NCI-H2196 treated with DMSO at 0.1 percent for 48 hours (cell line): ENCODE results near the gene SHKBP1.

Experiments
- DNase-seq: peaks from one replicate; lab custom pipeline; 2025; ENCODE audit not compliant: unreplicated experiment; lab: John Stamatoyannopoulos, UW

SHKBP1 gene

DNA sequence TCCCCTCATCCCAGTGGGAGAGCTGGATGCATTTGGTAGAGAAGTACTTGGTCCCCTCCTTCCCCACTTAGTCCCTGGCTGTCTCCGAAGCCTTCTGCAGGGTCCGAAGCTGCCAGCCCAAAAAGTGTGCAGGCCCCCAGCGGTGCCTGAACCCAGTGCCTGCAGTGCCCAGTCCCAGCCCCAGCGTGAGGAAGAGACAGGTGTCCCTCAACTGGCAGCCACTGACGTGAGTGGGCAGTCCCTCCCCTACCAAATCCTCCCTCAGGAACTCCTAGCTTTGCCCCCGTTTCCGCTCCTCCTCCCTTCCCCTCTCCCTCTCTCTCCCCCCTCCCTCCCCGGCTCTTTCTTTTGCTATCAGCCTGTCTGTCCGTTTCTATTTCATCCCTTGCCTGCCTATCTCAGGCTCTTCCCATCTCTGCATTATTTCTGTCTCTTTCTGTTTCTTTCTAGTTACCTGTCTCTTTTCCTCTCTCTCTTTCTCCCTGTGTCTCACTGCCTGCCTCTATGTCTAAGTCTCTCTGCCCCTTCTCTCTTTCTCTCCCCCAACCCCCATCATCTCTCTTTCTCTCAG lies 22.7 kb downstream of the SHKBP1 start:
- no peak for DNase-seq

- DNase-seq, result no peak
Measured at GRCh38 chr19:40599902-40600569, 23.4 kb downstream of the SHKBP1 start.

DNA sequence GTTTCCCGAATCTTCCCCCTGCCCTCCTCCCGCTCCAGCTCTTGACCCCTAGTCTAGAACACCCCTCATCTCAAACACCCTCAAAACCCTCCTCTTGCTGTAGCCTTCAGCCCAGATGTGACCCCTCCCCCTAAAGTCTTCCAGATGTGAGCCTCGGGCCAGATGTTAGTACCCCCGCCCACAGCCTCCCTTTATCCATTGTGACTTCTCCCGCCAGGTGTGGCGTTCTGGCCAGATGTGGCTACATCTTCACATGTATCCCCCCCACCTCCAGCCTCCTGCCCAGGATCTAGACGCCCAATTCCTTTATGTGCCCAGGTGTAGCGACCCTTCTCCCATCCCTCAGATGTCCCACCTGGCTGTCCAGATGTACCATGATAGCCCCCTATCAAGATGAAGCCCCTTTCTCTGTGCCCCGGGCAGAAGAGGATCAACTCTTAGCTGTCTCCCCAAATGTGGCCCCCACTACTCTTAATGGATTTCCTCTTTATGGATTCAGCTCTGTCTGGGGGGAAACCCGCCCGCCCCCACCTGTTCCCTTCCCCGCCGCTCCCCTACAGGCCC lies 24.0 kb downstream of the SHKBP1 start:
- no peak for DNase-seq

DNA sequence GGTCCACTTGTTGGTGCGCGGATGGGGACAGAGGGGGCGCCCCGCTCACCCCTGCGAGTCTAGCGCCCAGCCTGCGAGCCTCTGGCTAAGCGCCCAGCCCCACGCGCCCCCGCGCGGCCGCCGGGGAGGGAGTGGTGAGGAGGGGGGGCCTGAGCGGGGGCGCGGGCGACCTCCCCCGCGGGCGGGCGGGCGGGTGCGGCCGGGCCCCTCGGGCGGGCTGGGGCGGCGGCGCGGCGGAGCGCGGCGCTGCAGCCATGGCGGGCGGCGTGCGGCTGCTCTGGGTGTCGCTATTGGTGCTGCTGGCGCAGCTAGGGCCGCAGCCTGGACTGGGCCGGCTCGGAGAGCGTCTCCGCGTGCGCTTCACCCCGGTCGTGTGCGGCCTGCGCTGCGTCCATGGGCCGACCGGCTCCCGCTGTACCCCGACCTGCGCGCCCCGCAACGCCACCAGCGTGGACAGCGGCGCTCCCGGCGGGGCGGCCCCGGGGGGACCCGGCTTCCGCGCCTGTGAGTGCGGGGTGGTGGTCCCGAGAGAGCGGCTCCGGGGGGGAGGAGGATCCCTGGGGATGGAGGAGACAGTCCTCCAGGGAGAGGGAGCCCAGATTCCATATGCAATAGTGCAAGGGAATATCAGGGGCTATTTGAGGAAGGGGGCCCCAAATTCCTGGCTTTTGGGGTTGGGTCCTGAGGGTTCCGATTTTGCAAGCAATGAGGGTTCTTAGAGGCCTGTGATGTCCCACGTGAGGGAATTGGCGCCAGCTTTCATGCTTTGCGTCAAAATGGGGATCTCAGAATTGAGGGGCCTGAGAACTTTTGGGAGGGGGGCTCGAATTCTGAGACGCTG lies 24.7 kb downstream of the SHKBP1 start, which contains the start of gene LTBP4:
LTBP4 (plus strand) TSS at position 236 of the 841 bp plus-strand sequence; CDS start at position 255, 19 bp downstream.
- no peak for DNase-seq

- no peak for DNase-seq
Measured at GRCh38 chr19:40603071-40603388, 26.4 kb downstream of the SHKBP1 start.

GRCh38 chr19:40603389-40604170 lies 26.9 kb downstream of the SHKBP1 start:
- no peak for DNase-seq

- peak; percentile 99 for DNase-seq
Measured at GRCh38 chr19:40604171-40604646, 27.5 kb downstream of the SHKBP1 start.

- peak; percentile 25 for DNase-seq
Measured at GRCh38 chr19:40604647-40605215, 28.1 kb downstream of the SHKBP1 start.

GRCh38 chr19:40605216-40605971 lies 28.7 kb downstream of the SHKBP1 start:
- DNase-seq, result peak; percentile 86

- no peak for DNase-seq
Measured at GRCh38 chr19:40607311-40608239, 30.9 kb downstream of the SHKBP1 start.

DNA sequence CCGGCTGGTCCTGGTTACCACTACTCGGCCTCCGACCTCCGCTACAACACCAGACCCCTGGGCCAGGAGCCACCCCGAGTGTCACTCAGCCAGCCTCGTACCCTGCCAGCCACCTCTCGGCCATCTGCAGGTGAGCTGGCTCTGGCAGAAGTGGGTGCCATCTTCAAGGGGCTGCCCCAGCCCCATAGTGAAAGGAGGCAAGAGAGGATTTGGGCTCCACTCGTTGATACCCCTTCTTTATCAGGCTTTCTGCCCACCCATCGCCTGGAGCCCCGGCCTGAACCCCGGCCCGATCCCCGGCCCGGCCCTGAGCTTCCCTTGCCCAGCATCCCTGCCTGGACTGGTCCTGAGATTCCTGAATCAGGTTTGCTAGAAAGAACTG lies 31.6 kb downstream of the SHKBP1 start:
- DNase-seq, result no peak

- no peak for DNase-seq
Measured at GRCh38 chr19:40608957-40609356, 32.3 kb downstream of the SHKBP1 start.

DNA sequence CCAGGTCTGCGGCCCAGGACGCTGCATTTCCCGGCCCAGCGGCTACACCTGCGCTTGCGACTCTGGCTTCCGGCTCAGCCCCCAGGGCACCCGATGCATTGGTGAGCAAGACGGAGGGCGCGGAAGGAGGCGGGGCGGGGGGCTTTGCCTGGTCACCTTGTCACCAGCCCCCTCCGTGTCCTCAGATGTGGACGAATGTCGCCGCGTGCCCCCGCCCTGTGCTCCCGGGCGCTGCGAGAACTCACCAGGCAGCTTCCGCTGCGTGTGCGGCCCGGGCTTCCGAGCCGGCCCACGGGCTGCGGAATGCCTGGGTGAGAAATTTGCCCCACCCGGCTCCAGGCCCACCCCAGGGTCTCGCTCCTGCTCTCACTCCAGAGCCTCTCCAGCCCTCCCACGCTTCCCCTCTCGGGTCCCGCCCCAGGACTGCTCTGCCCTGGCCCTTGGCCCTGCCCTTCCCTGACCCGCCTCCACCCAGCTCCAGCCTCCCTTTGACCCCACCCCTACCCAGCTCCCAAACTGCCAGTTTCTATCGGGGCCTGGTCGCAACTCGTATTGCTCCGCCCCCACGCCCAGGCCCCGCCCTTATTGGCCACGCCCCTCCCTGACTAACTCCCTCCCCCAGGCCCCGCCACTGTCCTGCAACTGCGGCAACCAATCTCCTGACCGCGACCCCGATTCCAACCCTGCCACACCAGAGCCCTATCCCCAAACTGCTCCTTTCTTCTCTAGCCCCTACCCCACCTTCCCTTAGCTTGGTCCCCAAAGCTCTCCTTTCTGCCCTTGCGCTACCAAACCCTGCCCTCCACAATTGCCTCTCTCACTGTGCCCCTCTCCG lies 33.1 kb downstream of the SHKBP1 start:
- peak; percentile 80 for DNase-seq

- peak; percentile 21 for DNase-seq
Measured at GRCh38 chr19:40610396-40611064, 33.9 kb downstream of the SHKBP1 start.

GRCh38 chr19:40611096-40611495 lies 34.4 kb downstream of the SHKBP1 start:
- no peak for DNase-seq

- no peak for DNase-seq
Measured at GRCh38 chr19:40611900-40612698, 35.4 kb downstream of the SHKBP1 start.
